Esophagus muscularis mucosa (tissue), 4 donors: Measurements from ENCODE around the gene EFCAB14. TPM values are rescaled to one million over a fixed set of nuclear protein-coding genes. Genes with fewer than 3 reads are reported as not detected.

Experiments used
- DNase-seq: peaks from one replicate; pipeline ENCODE4 v3.0.0-alpha.2; 2017; ENCODE audit errors: extremely low spot score
- H3K27ac ChIP-seq, 4 donors: fragments of 200-600 bp; sonication (generic); replicated peaks in 1 of 4; 1 replicate in 3 of 4; 2 replicates in 1 of 4; pipeline ENCODE4 v1.5.1; 2016 to 2019; ENCODE audit warnings: mild to moderate bottlenecking in 1 of 4
- H3K27me3 ChIP-seq, 4 donors: fragments of 200-600 bp; sonication (generic); one replicate each; pipeline versions ENCODE4 v1.5.1 to v1.6.0; 2016 to 2019
- H3K36me3 ChIP-seq, 4 donors: fragments of 200-600 bp; sonication (generic); one replicate each; pipeline ENCODE4 v1.5.1; 2016 to 2019
- H3K4me1 ChIP-seq, 4 donors: fragments of 200-600 bp; sonication (generic); one replicate each; pipeline ENCODE4 v1.5.1; 2016 to 2019
- H3K4me3 ChIP-seq, 4 donors: fragments of 200-600 bp; sonication (generic); 1 replicate in 2 of 4; 2 replicates in 2 of 4; pipeline ENCODE4 v1.5.1; 2016 to 2019; ENCODE audit warnings: mild to moderate bottlenecking in 4 of 4, moderate library complexity in 1 of 4
- H3K9me3 ChIP-seq, 4 donors: fragments of 200-600 bp; sonication (generic); 1 replicate in 3 of 4; 2 replicates in 1 of 4; pipeline ENCODE4 v1.5.1; 2016 to 2019
- CTCF ChIP-seq, 3 experiments: fragments of 200-600 bp in 2 of 3; fragments of 450-650 bp in 1 of 3; sonication (generic) in 2 of 3; IDR thresholded peaks; one replicate each; pipeline ENCODE4 v1.5.1; 2017 to 2019; ENCODE audit warnings: antibody characterized with exemption in 3 of 3, mild to moderate bottlenecking in 2 of 3, moderate library complexity in 1 of 3
- EP300 ChIP-seq: sonication (generic); formaldehyde crosslinking; IDR thresholded peaks from one replicate; pipeline ENCODE4 v1.6.1; 2017; ENCODE audit warnings: antibody characterized with exemption
- POLR2A ChIP-seq: fragments of 450-650 bp; IDR thresholded peaks from one replicate; pipeline ENCODE4 v1.6.1; 2017; ENCODE audit warnings: antibody characterized with exemption, moderate library complexity, mild to moderate bottlenecking, low read depth
- POLR2AphosphoS5 ChIP-seq, 2 donors: sonication (generic); formaldehyde crosslinking; IDR thresholded peaks; one replicate each; pipeline ENCODE4 v1.6.1; 2017; ENCODE audit warnings: antibody characterized with exemption in 2 of 2
- WGBS: methylation state at CpG from one replicate; pipeline ENCODE4 v1.1.5; 2018; 5-methylcytosine and 5-hydroxymethylcytosine counted together
- intact Hi-C: fragments of 100-400 bp; cut with DNase I; formaldehyde crosslinking; loops from one replicate; pipeline ENCODE4 v1.15.1; 2023
- total RNA-seq, 4 donors: library from RNA; depleted of rRNA; stranded (reverse); fragments of >200 nt; gene quantifications; one replicate each; pipeline versions ENCODE4 v1.1.0 to v1.2.1, GENCODE V29; 2016

EFCAB14 gene
- 100 to 1,000 TPM in 2 of 4 donors, 10 to 100 TPM in 2; 83.5 to 113 (median 104) TPM for total RNA-seq

- peak; percentile 88 to 93 for TF ChIP-seq POLR2AphosphoS5 (IDR thresholded peaks at IDR 0.05)
- no peak for TF ChIP-seq EP300
- peak in 1 of 3 experiments; percentile 30 for TF ChIP-seq CTCF (IDR thresholded peaks at IDR 0.05)
- peak; percentile 36 for TF ChIP-seq POLR2A
- peak; percentile 99 for DNase-seq
- Histone ChIP-seq H3K27ac (peak within 1 kb of the TSS; percentile 82 to 90 (median 88)), H3K4me3 (peak within 1 kb of the TSS; percentile 78 to 100 (median 95)), H3K9me3 (no peaks in the 10 kb centered on the region), H3K27me3 (no peaks in the 10 kb centered on the region), H3K36me3 (peaks cover 15 to 25% (median 19%) of the 10 kb centered on the region in 4 donors), H3K4me1 (peaks cover 28 to 42% (median 31%) of the 10 kb centered on the region in 4 donors)
- WGBS: 0% methylated on average over 30 of the region's 85 CpGs
- intact Hi-C loops: no loop called here
These were observed at the start of gene EFCAB14 for GRCh38 chr1:46718727-46719622. EFCAB14 (minus strand) TSS chr1:46719114; CDS start chr1:46718087, 1,027 bp downstream.

GRCh38 chr1:46768445-46768844 lies 49.5 kb upstream of the EFCAB14 start:
- 91% methylated on average over 5 of the region's 5 CpGs for WGBS
- intact Hi-C loops: no loop called here
- DNase-seq: no peak
- no peaks in the 10 kb centered on the region for H3K4me1 ChIP-seq
- no peak overlapping the region for H3K27ac ChIP-seq
- H3K4me3 ChIP-seq: no peak overlapping the region
- peaks cover 0 to 38% (median 27%) of the 10 kb centered on the region in 4 donors for H3K9me3 ChIP-seq
- no peak for TF ChIP-seq POLR2AphosphoS5 (IDR thresholded peaks at IDR 0.05)
- no peak for TF ChIP-seq CTCF (IDR thresholded peaks at IDR 0.05)
- TF ChIP-seq POLR2A: no peak
- TF ChIP-seq EP300: no peak
- H3K27me3 ChIP-seq: peaks cover 0 to 15% (median 0%) of the 10 kb centered on the region in 4 donors
- no peaks in the 10 kb centered on the region for H3K36me3 ChIP-seq

- Histone ChIP-seq H3K9me3 (peaks cover 0 to 37% (median 29%) of the 10 kb centered on the region in 4 donors), H3K4me3 (no peak overlapping the region), H3K36me3 (no peaks in the 10 kb centered on the region), H3K27ac (no peak overlapping the region), H3K27me3 (peaks cover 0 to 19% (median 0%) of the 10 kb centered on the region in 4 donors), H3K4me1 (no peaks in the 10 kb centered on the region)
- DNase-seq: no peak
- intact Hi-C loops: no loop called here
- WGBS: 60% methylated on average over 4 of the region's 4 CpGs
- TF ChIP-seq EP300 (no peak), POLR2A (no peak), POLR2AphosphoS5 (IDR thresholded peaks at IDR 0.05) (no peak), CTCF (IDR thresholded peaks at IDR 0.05) (no peak)
These were observed 48.9 kb upstream of the EFCAB14 start for GRCh38 chr1:46767649-46768282.

GRCh38 chr1:46764402-46764801 lies 45.5 kb upstream of the EFCAB14 start:
- intact Hi-C loops: no loop called here
- Histone ChIP-seq H3K36me3 (no peaks in the 10 kb centered on the region), H3K27me3 (peaks cover 0 to 23% (median 2%) of the 10 kb centered on the region in 4 donors), H3K4me1 (no peaks in the 10 kb centered on the region), H3K4me3 (no peak overlapping the region), H3K9me3 (peaks cover 0 to 9% (median 5%) of the 10 kb centered on the region in 4 donors), H3K27ac (no peak overlapping the region)
- WGBS: 78% methylated on average over 2 of the region's 2 CpGs
- TF ChIP-seq POLR2AphosphoS5 (IDR thresholded peaks at IDR 0.05) (no peak), CTCF (IDR thresholded peaks at IDR 0.05) (no peak), POLR2A (no peak), EP300 (no peak)
- no peak for DNase-seq
